HG02571 (cell line): ENCODE results near the gene ST6GAL1.

Experiments
- ATAC-seq: cut with Tn5 transposase; IDR thresholded peaks from one replicate; pipeline ENCODE4 v1.9.1; 2021; ENCODE audit warnings: mild to moderate bottlenecking, moderate library complexity; ENCODE audit not compliant: unreplicated experiment

The ST6GAL1 gene

GRCh38 chr3:187072102-187072501 lies 141.8 kb downstream of the ST6GAL1 start:
- ATAC-seq = no peak

GRCh38 chr3:187072511-187072910 lies 142.2 kb downstream of the ST6GAL1 start:
- ATAC-seq = no peak

GRCh38 chr3:187073581-187074098 lies 143.3 kb downstream of the ST6GAL1 start:
- no peak for ATAC-seq

GRCh38 chr3:187074846-187075245 lies 144.5 kb downstream of the ST6GAL1 start:
- ATAC-seq = no peak

GRCh38 chr3:187076297-187076696 lies 146.0 kb downstream of the ST6GAL1 start:
- no peak for ATAC-seq

- ATAC-seq = no peak
Measured at GRCh38 chr3:187077085-187077484, 146.8 kb downstream of the ST6GAL1 start.

GRCh38 chr3:187077537-187077936 lies 147.2 kb downstream of the ST6GAL1 start:
- ATAC-seq = no peak

GRCh38 chr3:187079090-187080022 lies 149.0 kb downstream of the ST6GAL1 start:
- ATAC-seq = no peak

GRCh38 chr3:187080799-187081450 lies 150.6 kb downstream of the ST6GAL1 start:
- ATAC-seq = no peak

GRCh38 chr3:187082758-187083375 lies 152.5 kb downstream of the ST6GAL1 start:
- ATAC-seq = no peak

GRCh38 chr3:187084126-187084525 lies 153.8 kb downstream of the ST6GAL1 start:
- no peak for ATAC-seq

- ATAC-seq = no peak
Measured at GRCh38 chr3:187084580-187084979, 154.3 kb downstream of the ST6GAL1 start.

GRCh38 chr3:187085021-187085666 lies 154.8 kb downstream of the ST6GAL1 start:
- no peak for ATAC-seq

GRCh38 chr3:187085933-187086332 lies 155.6 kb downstream of the ST6GAL1 start:
- no peak for ATAC-seq

- ATAC-seq = no peak
Measured at GRCh38 chr3:187086831-187087230, 156.5 kb downstream of the ST6GAL1 start.

GRCh38 chr3:187088701-187089100 lies 158.4 kb downstream of the ST6GAL1 start:
- ATAC-seq = no peak

- no peak for ATAC-seq
Measured at GRCh38 chr3:187093320-187093719, 163.0 kb downstream of the ST6GAL1 start.

- ATAC-seq = no peak
Measured at GRCh38 chr3:187098923-187099512, 168.7 kb downstream of the ST6GAL1 start.

GRCh38 chr3:187101184-187102072 lies 171.1 kb downstream of the ST6GAL1 start:
- ATAC-seq = no peak
